Fibroblast of skin of left quadriceps (primary cell): Measurements from ENCODE around the gene RRP15.

Source experiments
- DNase-seq, 2 experiments: peaks; one replicate each; pipeline ENCODE4 v3.0.0-alpha.2; 2013; ENCODE audit warnings: low read depth in 2 of 2

RRP15 gene

GRCh38 chr1:218339267-218339831, 54.3 kb downstream of the RRP15 start:
- DNase-seq: no peak

- DNase-seq: no peak
Measured at GRCh38 chr1:218341325-218341724, 56.2 kb downstream of the RRP15 start.

GRCh38 chr1:218342091-218342490, 57.0 kb downstream of the RRP15 start:
- DNase-seq: no peak

GRCh38 chr1:218344814-218345672, 60.0 kb downstream of the RRP15 start, which contains the start of gene TGFB2:
TGFB2 (plus strand) TSS chr1:218345336; CDS start chr1:218346702, 1,366 bp downstream.
- no peak for DNase-seq

- no peak for DNase-seq
Measured at GRCh38 chr1:218345673-218346390, 60.7 kb downstream of the RRP15 start.

- no peak for DNase-seq
Measured at GRCh38 chr1:218346391-218347204, 61.5 kb downstream of the RRP15 start.

- no peak for DNase-seq
Measured at GRCh38 chr1:218347336-218347722, 62.2 kb downstream of the RRP15 start.

- no peak for DNase-seq
Measured at GRCh38 chr1:218347723-218348627, 62.9 kb downstream of the RRP15 start.

- no peak for DNase-seq
Measured at GRCh38 chr1:218348628-218349071, 63.6 kb downstream of the RRP15 start.

- DNase-seq: no peak
Measured at GRCh38 chr1:218349348-218350034, 64.4 kb downstream of the RRP15 start.

GRCh38 chr1:218350035-218350525, 65.0 kb downstream of the RRP15 start:
- no peak for DNase-seq

GRCh38 chr1:218350801-218351266, 65.7 kb downstream of the RRP15 start:
- peak; percentile 90 for DNase-seq

- no peak for DNase-seq
Measured at GRCh38 chr1:218351391-218352074, 66.4 kb downstream of the RRP15 start.

GRCh38 chr1:218352075-218352438, 67.0 kb downstream of the RRP15 start:
- no peak for DNase-seq

- DNase-seq: no peak
Measured at GRCh38 chr1:218353656-218354055, 68.6 kb downstream of the RRP15 start.

- no peak for DNase-seq
Measured at GRCh38 chr1:218355278-218355677, 70.2 kb downstream of the RRP15 start.

GRCh38 chr1:218357211-218357892, 72.3 kb downstream of the RRP15 start:
- DNase-seq: no peak

- DNase-seq: no peak
Measured at GRCh38 chr1:218357893-218358232, 72.8 kb downstream of the RRP15 start.
